Fibroblast of skin of scalp (primary cell): ENCODE data around the gene CNN2.
A peak's percentile ranks its signal among the peaks of the same experiment; 100 is the strongest.

Experiments
- DNase-seq: peaks from one replicate; pipeline ENCODE4 v3.0.0-alpha.2; 2013

The CNN2 gene

GRCh38 chr19:1066748-1067340, 40.4 kb downstream of the CNN2 start, which contains the start of gene ARHGAP45:
ARHGAP45 (plus strand) TSS chr19:1067167; CDS start chr19:1067406, 239 bp downstream.
- no peak for DNase-seq

- DNase-seq: no peak
Measured at GRCh38 chr19:1067341-1067957, 41.0 kb downstream of the CNN2 start.

GRCh38 chr19:1068009-1069001, 41.9 kb downstream of the CNN2 start:
- no peak for DNase-seq

GRCh38 chr19:1069009-1069779, 42.8 kb downstream of the CNN2 start:
- no peak for DNase-seq

- DNase-seq: no peak
Measured at GRCh38 chr19:1070576-1070930, 44.1 kb downstream of the CNN2 start.

- no peak for DNase-seq
Measured at GRCh38 chr19:1070931-1071791, 44.8 kb downstream of the CNN2 start.

GRCh38 chr19:1072371-1073015, 46.1 kb downstream of the CNN2 start:
- DNase-seq: no peak

- no peak for DNase-seq
Measured at GRCh38 chr19:1073063-1073955, 46.9 kb downstream of the CNN2 start.

- no peak for DNase-seq
Measured at GRCh38 chr19:1073956-1074517, 47.6 kb downstream of the CNN2 start.

GRCh38 chr19:1074544-1075283, 48.3 kb downstream of the CNN2 start:
- no peak for DNase-seq

GRCh38 chr19:1076046-1076386, 49.6 kb downstream of the CNN2 start:
- no peak for DNase-seq

- no peak for DNase-seq
Measured at GRCh38 chr19:1076951-1077350, 50.5 kb downstream of the CNN2 start.

GRCh38 chr19:1079566-1080111, 53.2 kb downstream of the CNN2 start:
- no peak for DNase-seq

GRCh38 chr19:1080360-1081161, 54.2 kb downstream of the CNN2 start:
- no peak for DNase-seq

- DNase-seq: no peak
Measured at GRCh38 chr19:1081301-1082164, 55.1 kb downstream of the CNN2 start.

GRCh38 chr19:1082165-1082927, 55.9 kb downstream of the CNN2 start:
- peak; percentile 15 for DNase-seq
